OCI-LY3 (cell line): ENCODE results near the gene LGALS3BP.

Source experiments
- H2AFZ ChIP-seq: fragments of 200-600, 300-600 bp; shearing (Covaris generic); 2 replicates; pipeline ENCODE4 v1.6.0; 2014; ENCODE audit warnings: antibody characterized with exemption, low read depth, low read length
- H3K27ac ChIP-seq: fragments of 200-600, 300-600 bp; sonication (generic); 2 replicates; pipeline ENCODE4 v1.5.1; 2014; ENCODE audit warnings: mild to moderate bottlenecking, low read length, moderate library complexity, mixed read lengths
- H3K27me3 ChIP-seq: fragments of 200-600, 300-600 bp; sonication (generic); 2 replicates; pipeline ENCODE4 v1.6.1; 2014; ENCODE audit warnings: low read depth, low read length, mixed read lengths
- H3K36me3 ChIP-seq: fragments of 200-600, 300-600 bp; sonication (generic); replicated peaks from 2 replicates; pipeline ENCODE3; 2014; ENCODE audit warnings: low read depth, low read length, mixed read lengths
- H3K4me1 ChIP-seq: fragments of 300-600, 200-600 bp; sonication (generic); 2 replicates; pipeline ENCODE4 v1.6.1; 2014; ENCODE audit warnings: low read length, mixed read lengths
- H3K4me2 ChIP-seq: fragments of 200-600, 300-600 bp; sonication (generic); 2 replicates; pipeline ENCODE4 v1.6.1; 2014; ENCODE audit warnings: low read length, mixed read lengths
- H3K4me3 ChIP-seq: fragments of 300-600, 200-600 bp; sonication (generic); 2 replicates; pipeline ENCODE4 v1.5.1; 2014; ENCODE audit warnings: antibody characterized with exemption, mild to moderate bottlenecking, low read length, moderate library complexity
- H3K79me2 ChIP-seq: fragments of 300-600, 200-600 bp; shearing (Covaris generic); 2 replicates; pipeline ENCODE4 v1.6.1; 2014; ENCODE audit warnings: mild to moderate bottlenecking, low read length, mixed read lengths
- H3K9ac ChIP-seq: fragments of 300-600, 200-600 bp; shearing (Covaris generic); 2 replicates; pipeline ENCODE4 v1.6.0; 2014; ENCODE audit warnings: mild to moderate bottlenecking, low read length, moderate library complexity
- H3K9me3 ChIP-seq: fragments of 200-600, 300-600 bp; shearing (Covaris generic); 2 replicates; pipeline ENCODE4 v1.6.1; 2014; ENCODE audit warnings: low read length, mixed read lengths; ENCODE audit not compliant: insufficient read depth
- H4K20me1 ChIP-seq: fragments of 200-600, 300-600 bp; sonication (generic); 2 replicates; pipeline ENCODE4 v1.6.1; 2016; ENCODE audit warnings: low read length, mixed read lengths; ENCODE audit not compliant: insufficient read depth
- CTCF ChIP-seq: fragments of 200-600, 300-600 bp; sonication (generic); IDR thresholded peaks from 2 replicates; pipeline ENCODE4 v1.5.1; 2014; ENCODE audit warnings: antibody characterized with exemption, low read length, low read depth
- EZH2phosphoT487 ChIP-seq: fragments of 200-600 bp; shearing (Covaris generic); IDR thresholded peaks from 2 replicates; pipeline ENCODE4 v1.6.1; 2018; ENCODE audit warnings: antibody characterized with exemption, mixed run types, low read depth

The LGALS3BP gene

GRCh38 chr17:78956254-78956653, 23.5 kb downstream of the LGALS3BP start:
- Histone ChIP-seq H3K27ac (no peak overlapping the region), H3K9me3 (no peaks in the 10 kb centered on the region), H3K4me1 (peaks cover 8% of the 10 kb centered on the region), H3K27me3 (no peaks in the 10 kb centered on the region), H4K20me1 (no peaks in the 10 kb centered on the region), H3K79me2 (no peaks in the 10 kb centered on the region), H3K9ac (no peak overlapping the region), H2AFZ (no peak overlapping the region), H3K4me2 (no peak overlapping the region), H3K4me3 (no peak overlapping the region), H3K36me3 (no peaks in the 10 kb centered on the region)
- TF ChIP-seq EZH2phosphoT487 (no peak), CTCF (no peak)

- peaks cover 8% of the 10 kb centered on the region for H3K4me1 ChIP-seq
- H3K9me3 ChIP-seq, result 0 out of 2 replicates have a peak, but pooled peaks cover 10% of the 10 kb centered on the region
- H3K4me2 ChIP-seq, result no peak overlapping the region
- no peak overlapping the region for H3K9ac ChIP-seq
- TF ChIP-seq CTCF (no peak), EZH2phosphoT487 (no peak)
- no peak overlapping the region for H2AFZ ChIP-seq
- H4K20me1 ChIP-seq, result no peaks in the 10 kb centered on the region
- H3K27ac ChIP-seq, result no peak overlapping the region
- no peak overlapping the region for H3K4me3 ChIP-seq
- H3K79me2 ChIP-seq, result no peaks in the 10 kb centered on the region
- no peaks in the 10 kb centered on the region for H3K27me3 ChIP-seq
- no peaks in the 10 kb centered on the region for H3K36me3 ChIP-seq
Observed at GRCh38 chr17:78954684-78955083, 25.0 kb downstream of the LGALS3BP start.

- TF ChIP-seq CTCF (no peak), EZH2phosphoT487 (no peak)
- no peak overlapping the region for H3K27ac ChIP-seq
Observed at GRCh38 chr17:78953356-78954350, 26.1 kb downstream of the LGALS3BP start.

GRCh38 chr17:78952706-78953105, 27.0 kb downstream of the LGALS3BP start:
- no peak for TF ChIP-seq CTCF
- TF ChIP-seq EZH2phosphoT487, result no peak
- H3K27ac ChIP-seq, result no peak overlapping the region
- no peaks in the 10 kb centered on the region for H3K36me3 ChIP-seq
- H3K9ac ChIP-seq, result no peak overlapping the region
- H3K27me3 ChIP-seq, result no peaks in the 10 kb centered on the region
- H2AFZ ChIP-seq, result no peak overlapping the region
- H3K4me3 ChIP-seq, result no peak overlapping the region
- H3K4me1 ChIP-seq, result peaks cover 8% of the 10 kb centered on the region
- no peaks in the 10 kb centered on the region for H3K79me2 ChIP-seq
- no peak overlapping the region for H3K4me2 ChIP-seq
- no peaks in the 10 kb centered on the region for H4K20me1 ChIP-seq
- H3K9me3 ChIP-seq, result 0 out of 2 replicates have a peak, but pooled peaks cover 10% of the 10 kb centered on the region

More at GRCh38 chr17:78953356-78954350, 26.1 kb downstream of the LGALS3BP start:
- H3K4me1 ChIP-seq, result peaks cover 8% of the 10 kb centered on the region
- H3K4me2 ChIP-seq, result no peak overlapping the region
- no peaks in the 10 kb centered on the region for H4K20me1 ChIP-seq
- no peaks in the 10 kb centered on the region for H3K36me3 ChIP-seq
- no peak overlapping the region for H2AFZ ChIP-seq
- no peak overlapping the region for H3K4me3 ChIP-seq
- H3K27me3 ChIP-seq, result no peaks in the 10 kb centered on the region
- H3K9me3 ChIP-seq, result 0 out of 2 replicates have a peak, but pooled peaks cover 10% of the 10 kb centered on the region
- no peak overlapping the region for H3K9ac ChIP-seq
- H3K79me2 ChIP-seq, result no peaks in the 10 kb centered on the region
